EL (cell line): ENCODE results near the gene IFT20.

ENCODE experiments used
- DNase-seq: peaks from one replicate; pipeline ENCODE4 v3.0.0-alpha.2; 2016

The IFT20 gene

GRCh38 chr17:28334666-28335200 is 539 bp downstream of the IFT20 start:
- no peak for DNase-seq

- DNase-seq, result no peak
Observed at GRCh38 chr17:28334171-28334570, 1.1 kb downstream of the IFT20 start.

DNA sequence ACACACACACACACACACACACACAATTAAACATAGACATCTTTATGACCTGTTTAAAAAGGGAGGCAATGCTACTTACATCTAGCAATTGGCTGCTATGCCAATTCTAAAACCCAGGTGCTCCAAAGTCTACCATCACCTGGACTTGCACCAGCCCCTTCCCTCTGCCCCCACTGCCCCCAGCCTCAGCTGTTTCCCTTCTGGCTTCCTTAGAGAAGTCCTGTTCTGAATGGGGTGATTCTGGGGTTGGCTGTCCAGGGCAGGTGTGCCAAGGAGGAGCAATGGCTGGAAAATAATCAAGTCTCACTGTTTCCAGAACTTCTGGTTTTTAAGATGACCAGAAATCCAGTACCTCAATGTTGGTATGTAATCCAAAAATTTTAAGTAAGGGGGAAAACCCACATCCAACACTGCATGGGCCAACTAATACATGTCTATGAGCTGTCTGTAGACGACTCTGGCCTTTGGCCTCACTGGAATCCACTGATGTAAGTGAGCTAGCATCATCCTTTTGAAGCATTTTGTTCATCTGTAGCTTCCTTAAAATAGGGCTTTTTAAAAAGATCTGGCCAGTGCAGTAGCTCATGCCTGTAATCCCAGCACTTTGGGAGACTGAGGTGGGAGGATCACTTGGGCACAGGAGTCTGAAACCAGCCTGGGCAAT is 2.1 kb downstream of the IFT20 start:
- peak; percentile 38 for DNase-seq

DNA sequence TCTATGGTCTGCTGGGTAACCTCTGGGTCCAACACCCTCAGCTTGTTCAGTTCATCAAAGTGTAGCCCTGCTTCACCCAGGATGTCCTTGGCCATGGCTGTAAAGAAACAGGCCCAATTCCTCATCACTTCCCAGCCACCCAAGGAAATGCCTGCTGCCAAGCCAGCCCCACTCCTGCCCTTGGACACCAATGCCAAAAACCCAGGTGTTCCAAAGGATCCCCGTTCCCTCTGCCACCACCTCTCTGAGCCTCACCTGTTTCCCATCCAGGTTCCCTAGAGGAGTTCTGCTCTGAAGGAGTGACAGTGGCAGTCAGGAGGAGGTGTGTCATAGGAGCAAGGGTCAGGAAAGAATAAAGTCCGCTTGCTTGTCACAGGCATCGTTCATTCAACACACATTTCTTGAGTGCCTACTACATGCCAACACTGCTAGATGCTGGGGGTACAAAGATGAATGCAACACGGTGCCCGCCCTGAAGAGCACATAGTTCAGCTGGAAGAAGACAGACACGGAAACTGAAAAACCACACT is 3.3 kb downstream of the IFT20 start:
- no peak for DNase-seq

DNA sequence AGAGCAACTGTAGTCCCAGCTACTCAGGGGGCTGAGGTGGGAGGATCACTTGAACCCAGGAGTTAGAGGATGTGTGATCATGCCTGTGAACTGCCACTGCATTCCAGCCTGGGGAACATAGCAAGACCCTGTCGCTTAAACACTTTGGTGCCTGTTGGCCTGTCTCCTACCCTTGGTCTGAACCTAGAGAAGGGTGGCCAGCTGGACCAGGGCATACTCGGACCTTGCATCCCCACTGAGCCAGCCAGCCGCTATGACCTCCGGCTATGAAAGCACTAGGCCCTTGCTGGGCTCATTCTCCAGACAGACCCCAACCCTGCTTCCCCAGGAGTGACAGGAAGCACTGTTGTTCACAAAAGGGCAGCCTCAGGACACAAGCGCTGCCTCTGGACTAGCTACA is 4.6 kb downstream of the IFT20 start:
- no peak for DNase-seq

GRCh38 chr17:28328325-28328724 is 6.9 kb downstream of the IFT20 start:
- DNase-seq, result peak; percentile 39

GRCh38 chr17:28327709-28328108 is 7.6 kb downstream of the IFT20 start:
- DNase-seq, result no peak

DNA sequence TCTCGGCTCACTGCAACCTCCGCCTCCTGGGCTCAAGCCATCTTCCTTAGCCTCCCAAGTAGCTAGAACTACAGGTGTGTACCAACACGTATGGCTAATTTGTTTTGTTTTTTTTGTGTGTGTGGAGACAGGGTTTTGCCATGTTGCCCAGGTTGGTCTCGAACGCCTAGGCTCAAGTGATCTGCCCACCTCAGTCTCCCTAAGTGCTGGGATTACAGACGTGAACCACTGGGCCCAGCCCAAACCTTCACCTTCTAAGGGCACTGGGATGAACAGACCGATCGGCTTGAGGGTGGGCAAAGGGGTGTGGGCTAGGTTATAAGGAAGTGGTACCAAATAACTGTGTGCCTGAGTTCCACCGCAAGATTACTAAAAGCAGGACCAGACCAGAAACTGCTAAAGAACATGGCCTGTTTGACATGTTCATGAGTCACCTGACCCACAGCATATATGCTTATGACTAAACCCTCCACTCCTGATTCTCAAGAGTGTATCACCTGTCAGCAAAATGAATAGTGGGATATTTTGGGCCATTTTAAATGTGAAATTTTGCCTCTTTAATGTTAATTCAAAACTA is 8.2 kb downstream of the IFT20 start:
- DNase-seq, result no peak

DNA sequence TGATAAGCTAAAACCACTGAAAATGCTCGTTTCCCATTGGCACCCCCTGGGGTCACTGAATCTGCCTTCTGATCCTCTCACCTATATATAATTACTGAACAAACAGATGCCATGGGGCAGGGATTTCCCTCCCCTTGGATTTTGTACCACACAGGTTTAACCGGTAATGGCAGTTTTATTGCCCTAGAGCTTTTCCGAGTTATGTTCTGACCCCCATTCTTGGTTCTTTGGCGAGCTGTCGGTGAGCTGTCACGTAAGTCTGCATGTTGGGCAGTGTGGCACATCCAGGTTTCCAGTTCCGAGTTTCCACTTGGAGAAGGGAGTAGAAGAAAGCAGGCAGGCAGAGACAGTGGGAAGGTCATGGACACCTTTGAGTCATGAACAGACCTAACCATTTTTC is 9.2 kb downstream of the IFT20 start:
- DNase-seq, result no peak

- no peak for DNase-seq
Observed at GRCh38 chr17:28325211-28325610, 10.1 kb downstream of the IFT20 start.

DNA sequence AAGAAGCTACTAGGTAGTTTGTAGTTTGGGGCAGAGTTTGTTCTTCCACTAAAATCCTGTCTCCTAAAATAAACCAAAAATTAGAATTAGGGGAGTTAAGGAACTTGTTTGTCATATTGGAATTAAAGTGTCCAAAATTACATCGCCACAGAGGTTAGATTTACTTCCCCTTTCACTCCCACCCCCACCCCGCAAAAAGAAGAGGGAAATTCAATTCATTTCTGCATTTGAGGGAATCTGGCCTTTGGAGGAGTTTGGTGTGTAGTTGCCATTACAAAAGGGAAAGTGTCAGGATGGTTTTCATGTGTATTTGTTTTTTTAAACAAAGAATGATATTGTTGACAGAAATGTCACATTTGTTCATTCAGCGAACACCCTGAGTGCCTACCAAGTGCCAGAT is 10.5 kb downstream of the IFT20 start:
- DNase-seq, result no peak

- no peak for DNase-seq
Observed at GRCh38 chr17:28324267-28324745, 11.0 kb downstream of the IFT20 start.

DNA sequence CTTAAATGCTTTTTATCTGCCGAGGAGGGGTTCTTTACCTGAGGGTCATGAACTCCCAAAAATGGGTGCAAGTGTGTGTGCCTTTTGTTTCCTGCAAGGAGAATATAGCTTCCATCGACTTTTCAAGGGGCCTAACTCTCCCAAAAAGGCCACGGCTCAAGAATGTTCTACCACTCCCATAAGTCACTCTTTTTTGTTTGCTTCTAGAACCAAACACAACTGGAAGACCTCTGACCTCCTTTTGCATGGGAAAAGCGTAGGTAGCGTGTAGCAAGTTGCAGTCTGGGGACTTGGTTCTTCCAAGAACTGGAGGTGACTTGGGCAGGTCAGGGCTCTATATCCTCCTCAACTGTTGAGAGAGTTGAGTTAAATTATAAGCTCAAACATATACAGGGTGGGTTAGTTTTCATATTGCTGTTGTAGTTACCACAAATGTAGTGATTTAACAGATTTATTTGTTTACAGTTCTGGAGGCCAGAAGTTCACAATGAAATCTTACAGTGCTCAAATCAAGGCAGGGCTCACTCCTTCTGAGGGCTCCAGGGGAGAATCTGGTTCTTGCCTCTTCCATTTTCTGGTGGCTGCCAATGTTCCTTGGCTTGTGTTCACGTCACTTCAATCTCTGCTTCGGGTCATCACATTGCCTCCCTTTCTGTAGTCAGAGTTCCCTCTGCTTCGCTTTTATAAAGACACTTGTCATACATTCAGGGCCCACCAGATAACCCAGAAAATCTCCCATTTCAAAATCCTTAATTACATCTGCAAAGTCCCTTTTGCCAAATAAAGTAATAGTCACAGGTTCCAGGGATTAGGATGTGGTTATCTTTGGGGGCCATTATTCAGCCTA is 14.8 kb downstream of the IFT20 start:
- no peak for DNase-seq

GRCh38 chr17:28319598-28319935 is 15.7 kb downstream of the IFT20 start:
- no peak for DNase-seq

DNA sequence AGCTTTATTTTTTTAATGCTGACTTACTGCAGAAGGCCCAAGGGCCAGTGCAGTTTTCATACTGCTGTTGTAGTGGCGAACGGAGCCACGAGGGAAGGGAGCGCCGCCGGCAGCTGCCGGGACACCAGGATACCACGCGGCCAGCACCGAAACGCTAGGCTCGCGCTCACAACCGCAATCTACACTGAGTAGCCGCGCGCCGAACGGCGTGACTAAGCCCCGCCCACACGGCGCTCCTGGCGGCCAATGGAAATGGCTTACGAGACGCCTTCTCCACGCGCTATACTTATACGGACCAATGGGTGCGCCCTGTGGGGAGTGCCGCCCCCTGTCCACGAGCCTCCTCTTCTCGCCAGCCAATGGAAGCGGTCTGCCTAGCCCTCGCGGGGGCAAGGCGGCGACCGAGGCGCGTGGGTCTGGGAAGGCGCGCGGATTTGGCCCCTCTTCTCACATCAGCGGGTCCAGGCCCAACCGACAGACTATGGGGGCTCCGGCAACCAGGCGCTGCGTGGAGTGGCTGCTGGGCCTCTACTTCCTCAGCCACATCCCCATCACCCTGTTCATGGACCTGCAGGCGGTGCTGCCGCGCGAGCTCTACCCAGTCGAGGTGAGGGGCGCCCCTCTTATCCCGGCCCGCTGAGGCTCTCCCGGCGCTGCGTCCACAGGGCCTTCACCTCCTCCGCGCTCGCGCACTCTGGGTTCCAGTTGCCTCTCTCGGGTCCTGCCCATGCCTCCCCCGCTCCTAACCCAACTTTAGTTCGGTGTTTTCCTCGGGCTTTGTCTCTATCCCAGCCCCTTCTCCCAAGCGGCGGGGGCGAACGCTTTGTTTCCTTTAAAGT is 16.3 kb downstream of the IFT20 start, which contains the start of gene TMEM97:
TMEM97 (plus strand) TSS at position 442 of the 839 bp plus-strand sequence; CDS start at position 482, 40 bp downstream.
- DNase-seq, result peak; percentile 98

DNA sequence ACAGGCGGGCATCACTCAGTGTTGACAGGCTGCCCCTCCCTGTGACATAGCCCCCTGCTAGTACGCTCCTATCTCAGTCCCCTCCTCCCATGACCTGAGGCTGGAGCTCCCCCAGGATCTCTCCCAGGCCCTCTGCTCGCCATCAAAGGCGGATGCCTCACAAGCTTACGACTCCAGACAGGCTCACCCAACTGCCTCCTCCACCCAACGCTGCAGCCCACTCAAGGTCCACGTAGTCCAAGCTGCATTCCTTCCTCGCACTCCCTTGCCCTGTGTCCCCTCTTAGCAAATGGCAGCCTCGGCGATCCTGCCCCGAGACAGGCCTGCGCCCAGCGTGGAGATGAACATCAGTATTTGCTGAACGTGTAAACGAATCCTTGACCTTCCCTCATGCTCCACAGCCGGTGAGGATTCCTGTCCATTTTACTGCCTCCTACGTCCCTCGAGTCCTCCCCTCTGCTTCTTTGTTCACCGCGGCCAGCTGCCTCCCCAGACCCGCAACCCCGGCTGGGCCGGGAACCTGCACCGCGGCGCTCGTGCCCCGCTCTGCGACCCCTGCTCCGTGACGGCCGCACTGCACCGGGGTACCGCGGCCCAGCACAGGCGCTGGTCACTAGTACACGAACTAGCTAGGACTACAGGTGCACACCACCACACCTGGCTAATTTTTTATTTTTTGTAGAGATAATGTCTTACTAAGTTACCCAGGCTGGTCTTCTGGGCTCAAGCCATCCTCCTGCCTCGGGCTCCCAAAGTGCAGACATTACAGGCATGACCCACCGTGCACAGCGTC is 17.1 kb downstream of the IFT20 start:
- no peak for DNase-seq

DNA sequence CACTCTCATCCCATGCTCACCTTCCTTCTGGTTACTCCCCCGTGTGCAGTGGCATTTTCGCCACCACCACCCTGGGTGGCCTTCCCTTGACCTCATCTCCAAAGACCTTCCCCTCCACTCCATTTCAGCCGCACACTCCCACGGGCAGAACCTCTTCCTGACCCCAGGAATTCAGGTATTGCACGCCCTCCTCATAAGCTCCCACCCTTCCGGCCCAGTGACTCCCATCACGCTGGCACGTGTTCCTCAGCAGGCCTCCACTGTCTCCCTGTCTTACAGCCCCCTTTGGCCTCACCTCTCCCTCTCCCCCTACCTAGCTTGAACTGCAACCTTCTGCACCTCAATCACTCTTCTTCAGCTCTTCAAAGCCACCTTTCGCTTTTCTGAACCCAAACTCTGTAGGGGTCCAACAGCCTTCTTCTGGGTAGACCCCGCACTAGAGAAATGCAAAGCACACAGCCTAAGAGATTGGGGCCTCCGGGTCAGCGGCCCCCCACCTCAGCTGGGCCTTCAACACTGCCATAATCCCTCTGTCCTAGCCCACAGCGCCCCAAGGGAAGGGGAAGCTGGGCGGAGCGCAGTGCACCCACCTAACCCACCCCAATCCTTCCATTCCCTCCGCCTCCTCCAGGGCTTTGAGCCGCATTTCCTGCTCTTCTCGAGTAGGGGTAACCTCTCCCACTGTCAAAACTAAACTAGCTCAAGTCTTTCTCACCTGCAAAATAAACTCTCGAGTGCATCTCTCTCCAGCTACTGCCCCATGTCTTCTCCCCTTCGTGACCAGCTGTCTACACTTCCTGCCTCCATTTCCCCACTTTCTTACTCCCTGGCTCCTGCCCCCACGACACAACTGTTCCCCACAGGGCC is 17.9 kb downstream of the IFT20 start:
- no peak for DNase-seq

GRCh38 chr17:28315846-28316705 is 19.2 kb downstream of the IFT20 start:
- no peak for DNase-seq

- no peak for DNase-seq
Observed at GRCh38 chr17:28313841-28314240, 21.4 kb downstream of the IFT20 start.
